B cell (primary cell): ENCODE results near the gene JARID2.

Experiments used
- CTCF ChIP-seq: fragments of 200-600 bp; IDR thresholded peaks from one replicate; pipeline ENCODE4 v1.8.0; 2022; ENCODE audit warnings: antibody characterized with exemption, mild to moderate bottlenecking
- EZH2 ChIP-seq: IDR thresholded peaks from 2 replicates; pipeline ENCODE4 v1.6.1; 2012; ENCODE audit warnings: borderline replicate concordance, low read depth, mild to moderate bottlenecking, moderate library complexity, low read length; ENCODE audit not compliant: insufficient read depth, poor library complexity, severe bottlenecking

GRCh38 chr6:15280028-15280427 lies 34.2 kb downstream of the JARID2 start:
- TF ChIP-seq CTCF = no peak
- TF ChIP-seq EZH2 = no peak
